ENCODE results near the gene LTBP2.

- TF ChIP-seq CTCF (IDR thresholded peaks at IDR 0.05) (no peak), CHD2 (IDR thresholded peaks at IDR 0.05; ENCODE audit: low read length, partially characterized antibody) (no peak), SMC3 (IDR thresholded peaks at IDR 0.05) (no peak), KDM1A (IDR thresholded peaks at IDR 0.05; ENCODE audit: low read depth) (no peak), EP300 (IDR thresholded peaks at IDR 0.05) (no peak), POLR2A (IDR thresholded peaks at IDR 0.05; ENCODE audit: low read length) (no peak), RFX5 (IDR thresholded peaks at IDR 0.05) (no peak), BHLHE40 (IDR thresholded peaks at IDR 0.05; ENCODE audit: low read depth, low read length) (no peak), PHF8 (IDR thresholded peaks at IDR 0.05; ENCODE audit: borderline replicate concordance, low read depth) (no peak)
Observed at GRCh38 chr14:74475678-74476077, 136.4 kb downstream of the LTBP2 start.
